Measurements from ENCODE around the gene RIPOR2.

Gene RIPOR2

GRCh38 chr6:24874776-24875533 is 60.8 kb downstream of the RIPOR2 start:
- DNase-seq: no peak

- DNase-seq: no peak
Observed at GRCh38 chr6:24874128-24874527, 61.6 kb downstream of the RIPOR2 start.

- DNase-seq: no peak
Observed at GRCh38 chr6:24872779-24873178, 63.0 kb downstream of the RIPOR2 start.

GRCh38 chr6:24868765-24869164 is 67.0 kb downstream of the RIPOR2 start:
- DNase-seq: no peak

- DNase-seq: no peak
Observed at GRCh38 chr6:24867104-24867703, 68.6 kb downstream of the RIPOR2 start.

- no peak for DNase-seq
Observed at GRCh38 chr6:24865161-24865560, 70.6 kb downstream of the RIPOR2 start.

GRCh38 chr6:24864343-24864742 is 71.4 kb downstream of the RIPOR2 start:
- DNase-seq: no peak

GRCh38 chr6:24861934-24862333 is 73.8 kb downstream of the RIPOR2 start:
- DNase-seq: no peak

- no peak for DNase-seq
Observed at GRCh38 chr6:24859608-24860200, 76.1 kb downstream of the RIPOR2 start.

GRCh38 chr6:24859132-24859531 is 76.6 kb downstream of the RIPOR2 start:
- no peak for DNase-seq

GRCh38 chr6:24858177-24858653 is 77.5 kb downstream of the RIPOR2 start:
- peak; percentile 77 for DNase-seq

- DNase-seq: peak; percentile 34
Observed at GRCh38 chr6:24856901-24857670, 78.7 kb downstream of the RIPOR2 start.

- DNase-seq: no peak
Observed at GRCh38 chr6:24856246-24856599, 79.5 kb downstream of the RIPOR2 start.

GRCh38 chr6:24855395-24856245 is 80.1 kb downstream of the RIPOR2 start:
- peak; percentile 84 for DNase-seq

- no peak for DNase-seq
Observed at GRCh38 chr6:24854077-24854666, 81.6 kb downstream of the RIPOR2 start.

- no peak for DNase-seq
Observed at GRCh38 chr6:24851086-24851485, 84.7 kb downstream of the RIPOR2 start.

- no peak for DNase-seq
Observed at GRCh38 chr6:24849713-24850112, 86.0 kb downstream of the RIPOR2 start.

- DNase-seq: no peak
Observed at GRCh38 chr6:24848461-24848860, 87.3 kb downstream of the RIPOR2 start.

GRCh38 chr6:24847402-24847801 is 88.4 kb downstream of the RIPOR2 start:
- DNase-seq: no peak

GRCh38 chr6:24845578-24845977 is 90.2 kb downstream of the RIPOR2 start:
- DNase-seq: no peak

GRCh38 chr6:24844903-24845302 is 90.9 kb downstream of the RIPOR2 start:
- DNase-seq: no peak

GRCh38 chr6:24844061-24844460 is 91.7 kb downstream of the RIPOR2 start:
- DNase-seq: no peak
